NCI-H187 treated with DMSO at 0.1 percent for 48 hours (cell line): ENCODE results near the gene LRP1B.

Experiments
- DNase-seq: peaks from one replicate; lab custom pipeline; 2025; lab: John Stamatoyannopoulos, UW

LRP1B gene

GRCh38 chr2:141423124-141423523 lies 707.7 kb downstream of the LRP1B start:
- DNase-seq = no peak

- DNase-seq = no peak
These were observed 713.5 kb downstream of the LRP1B start for GRCh38 chr2:141417246-141417797.

- DNase-seq = no peak
These were observed 719.4 kb downstream of the LRP1B start for GRCh38 chr2:141411419-141411818.

- DNase-seq = no peak
These were observed 731.5 kb downstream of the LRP1B start for GRCh38 chr2:141399270-141399669.

GRCh38 chr2:141393214-141393545 lies 737.6 kb downstream of the LRP1B start:
- no peak for DNase-seq

- DNase-seq = no peak
These were observed 738.2 kb downstream of the LRP1B start for GRCh38 chr2:141392517-141393213.

GRCh38 chr2:141386168-141386567 lies 744.6 kb downstream of the LRP1B start:
- DNase-seq = no peak

- no peak for DNase-seq
These were observed 746.1 kb downstream of the LRP1B start for GRCh38 chr2:141384676-141385075.

GRCh38 chr2:141381946-141382345 lies 748.9 kb downstream of the LRP1B start:
- DNase-seq = no peak

- DNase-seq = no peak
These were observed 750.5 kb downstream of the LRP1B start for GRCh38 chr2:141380008-141380979.

- no peak for DNase-seq
These were observed 766.0 kb downstream of the LRP1B start for GRCh38 chr2:141364821-141365220.

GRCh38 chr2:141362311-141362710 lies 768.5 kb downstream of the LRP1B start:
- no peak for DNase-seq

- DNase-seq = no peak
These were observed 782.3 kb downstream of the LRP1B start for GRCh38 chr2:141348481-141348880.

- no peak for DNase-seq
These were observed 789.4 kb downstream of the LRP1B start for GRCh38 chr2:141341444-141341843.

GRCh38 chr2:141331127-141331526 lies 799.7 kb downstream of the LRP1B start:
- DNase-seq = no peak

GRCh38 chr2:141329964-141330363 lies 800.9 kb downstream of the LRP1B start:
- no peak for DNase-seq

GRCh38 chr2:141323571-141323970 lies 807.2 kb downstream of the LRP1B start:
- no peak for DNase-seq

- no peak for DNase-seq
These were observed 812.8 kb downstream of the LRP1B start for GRCh38 chr2:141317986-141318385.

GRCh38 chr2:141316606-141317005 lies 814.2 kb downstream of the LRP1B start:
- no peak for DNase-seq

- DNase-seq = no peak
These were observed 814.7 kb downstream of the LRP1B start for GRCh38 chr2:141316103-141316502.

- DNase-seq = no peak
These were observed 816.8 kb downstream of the LRP1B start for GRCh38 chr2:141313972-141314371.

- DNase-seq = no peak
These were observed 819.4 kb downstream of the LRP1B start for GRCh38 chr2:141311430-141311829.

GRCh38 chr2:141306368-141306767 lies 824.4 kb downstream of the LRP1B start:
- no peak for DNase-seq
